M059J (cell line): ENCODE measurements around the gene PIK3AP1. TPM values are rescaled to one million over a fixed set of nuclear protein-coding genes. Genes with fewer than 3 reads are reported as not detected.
"Not testable (repeated sequence)": the region's sequence is repeated elsewhere in the genome, so short reads cannot be mapped to it uniquely, and the experiment has no call there.

Experiments used
- DNase-seq: peaks from one replicate; pipeline ENCODE4 v3.0.0-alpha.2; 2012; ENCODE audit warnings: low read depth
- total RNA-seq: library from RNA; depleted of rRNA; stranded (reverse); fragments of >200 nt; shearing (Covaris generic); gene quantifications from 2 replicates; pipeline ENCODE4 v1.2.3, GENCODE V29; 2014; rRNA removed

PIK3AP1 gene
- total RNA-seq, 1 experiment from 2014 or later: 4.5 TPM

DNA sequence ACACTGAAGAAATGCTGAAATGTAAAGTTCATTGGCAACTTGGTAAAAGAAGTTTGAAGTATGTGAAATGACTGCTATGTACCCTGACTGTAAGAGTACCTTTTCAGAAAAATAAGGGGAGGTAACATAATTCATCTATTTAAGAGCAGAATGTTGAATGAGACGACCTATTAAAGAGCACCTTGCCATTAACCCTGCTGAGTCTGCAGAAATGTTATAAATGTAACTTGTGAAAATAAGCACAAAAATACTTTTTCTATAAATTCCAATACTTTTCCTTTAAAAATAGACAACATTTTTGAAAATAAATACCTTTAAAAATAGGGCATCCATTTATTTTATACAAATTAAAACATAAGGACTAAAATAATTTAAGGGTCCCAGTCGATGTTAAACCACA lies 141.2 kb downstream of the PIK3AP1 start:
- DNase-seq: no peak

DNA sequence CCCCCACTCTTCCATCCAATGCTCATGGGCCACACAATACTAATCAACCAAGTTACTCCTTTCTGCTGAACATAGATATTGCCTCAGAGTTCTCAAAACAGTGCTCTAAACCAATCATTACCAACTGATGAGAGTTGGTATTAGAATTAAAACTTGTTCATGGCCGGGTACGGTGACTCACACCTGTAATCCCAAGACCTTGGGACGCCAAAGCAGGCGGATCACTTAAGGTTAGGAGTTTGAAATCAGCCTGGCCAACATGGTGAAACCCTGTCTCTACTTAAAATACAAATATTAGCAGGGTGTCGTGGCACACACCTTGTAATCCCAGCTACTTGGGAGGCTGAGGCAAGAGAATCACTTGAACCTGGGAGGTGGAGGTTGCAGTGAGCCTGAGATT lies 141.7 kb downstream of the PIK3AP1 start:
- peak; percentile 3 for DNase-seq

DNA sequence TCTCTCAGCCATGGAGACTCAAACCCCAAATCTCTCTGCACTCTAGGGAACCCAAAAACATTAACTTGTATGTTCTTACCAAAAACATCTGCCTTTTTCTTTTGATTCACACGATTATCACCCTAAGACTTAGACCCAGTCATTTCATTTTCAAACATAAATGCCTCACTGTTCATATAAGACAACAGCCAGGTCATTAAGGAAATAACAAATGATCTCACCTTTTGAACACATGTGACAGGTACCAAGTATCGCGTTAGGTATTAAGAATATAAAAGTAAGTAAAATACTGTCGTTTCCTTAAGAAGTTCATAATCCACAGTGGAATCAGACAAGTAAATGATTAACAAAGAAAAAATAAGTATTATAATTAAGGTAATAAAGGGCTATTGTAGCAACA lies 142.3 kb downstream of the PIK3AP1 start:
- DNase-seq: no peak

DNA sequence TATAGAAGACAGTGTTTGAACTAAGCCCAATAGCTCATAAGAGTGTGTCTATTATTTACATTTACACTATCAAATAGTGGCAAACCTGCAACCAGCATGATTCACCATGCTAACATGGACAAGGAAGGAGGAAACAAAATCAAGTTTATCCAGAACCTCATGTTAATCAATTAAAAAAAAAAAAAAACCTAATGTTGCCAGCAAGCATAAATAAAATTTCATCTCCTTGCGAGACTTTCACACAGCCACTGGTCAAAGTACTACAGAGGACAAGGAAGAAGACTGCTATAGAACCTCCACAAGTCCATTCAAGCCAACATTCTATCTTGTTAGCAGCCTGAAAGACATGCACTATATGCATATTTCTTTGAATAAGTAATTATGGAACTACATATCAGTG lies 143.2 kb downstream of the PIK3AP1 start:
- DNase-seq: no peak

DNA sequence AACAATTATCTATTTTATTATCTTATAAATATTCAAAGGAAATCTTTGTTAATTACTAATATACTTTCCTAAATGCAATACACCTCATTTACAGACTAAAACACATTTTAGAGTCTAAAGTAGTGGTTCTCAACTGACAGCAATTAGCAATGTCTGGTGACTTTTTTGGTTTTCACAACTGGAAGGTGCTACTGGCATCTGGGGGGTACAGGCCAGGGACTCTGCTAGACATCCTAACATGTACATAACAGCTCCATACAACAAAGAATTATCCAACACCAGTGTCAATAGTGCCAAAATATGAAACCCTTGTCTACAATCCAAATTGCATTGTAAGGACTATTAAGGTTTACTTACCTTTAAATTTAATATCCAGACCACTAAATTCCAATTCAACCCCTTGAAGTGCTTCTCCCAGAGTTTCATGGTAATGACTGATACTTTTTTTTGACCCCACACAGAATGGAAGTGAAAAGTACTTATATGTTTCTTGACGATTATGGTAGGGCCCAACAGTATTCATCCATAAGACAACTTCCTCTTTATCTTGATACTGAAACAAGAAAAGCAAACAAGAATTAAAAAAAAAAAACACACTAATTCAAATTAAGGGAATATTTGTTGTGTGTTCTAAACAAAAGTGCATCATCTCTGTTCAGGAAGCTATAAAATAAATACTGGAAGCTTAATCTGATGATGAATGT lies 143.9 kb downstream of the PIK3AP1 start:
- no peak for DNase-seq

DNA sequence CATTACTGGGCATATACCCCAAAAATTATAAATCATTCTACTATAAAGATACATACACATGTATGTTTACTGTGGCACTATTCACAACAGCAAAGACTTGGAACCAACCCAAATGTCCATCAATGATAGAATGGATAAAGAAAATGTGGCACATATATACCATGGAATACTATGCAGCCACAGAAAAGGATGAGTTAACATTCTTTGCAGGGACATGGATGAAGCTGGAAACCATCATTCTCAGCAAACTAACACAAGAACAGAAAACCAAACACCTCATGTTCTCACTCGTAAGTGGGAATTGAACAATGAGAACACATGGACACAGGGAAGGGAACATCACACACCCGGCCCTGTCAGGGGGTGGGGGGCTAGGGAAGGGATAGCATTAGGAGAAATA lies 145.8 kb downstream of the PIK3AP1 start:
- DNase-seq: not testable (repeated sequence)

DNA sequence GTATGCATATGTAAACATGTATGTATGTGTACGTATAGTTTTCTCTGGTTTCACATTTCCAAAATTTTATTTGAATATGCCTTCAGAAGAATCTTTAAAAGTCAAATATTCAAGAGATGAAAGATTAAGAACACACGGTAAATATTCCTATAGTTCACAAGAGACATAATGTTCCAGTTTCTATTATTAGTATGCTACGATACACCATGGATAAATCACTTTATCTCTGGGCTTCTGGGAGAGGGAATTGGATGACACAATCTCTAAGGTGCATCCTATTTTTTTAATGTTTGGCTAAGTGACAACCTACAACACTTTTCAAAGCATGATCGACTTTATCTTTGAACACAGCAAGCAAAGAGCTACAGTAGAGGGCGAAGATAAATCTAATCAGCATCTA lies 147.3 kb downstream of the PIK3AP1 start:
- DNase-seq: no peak

DNA sequence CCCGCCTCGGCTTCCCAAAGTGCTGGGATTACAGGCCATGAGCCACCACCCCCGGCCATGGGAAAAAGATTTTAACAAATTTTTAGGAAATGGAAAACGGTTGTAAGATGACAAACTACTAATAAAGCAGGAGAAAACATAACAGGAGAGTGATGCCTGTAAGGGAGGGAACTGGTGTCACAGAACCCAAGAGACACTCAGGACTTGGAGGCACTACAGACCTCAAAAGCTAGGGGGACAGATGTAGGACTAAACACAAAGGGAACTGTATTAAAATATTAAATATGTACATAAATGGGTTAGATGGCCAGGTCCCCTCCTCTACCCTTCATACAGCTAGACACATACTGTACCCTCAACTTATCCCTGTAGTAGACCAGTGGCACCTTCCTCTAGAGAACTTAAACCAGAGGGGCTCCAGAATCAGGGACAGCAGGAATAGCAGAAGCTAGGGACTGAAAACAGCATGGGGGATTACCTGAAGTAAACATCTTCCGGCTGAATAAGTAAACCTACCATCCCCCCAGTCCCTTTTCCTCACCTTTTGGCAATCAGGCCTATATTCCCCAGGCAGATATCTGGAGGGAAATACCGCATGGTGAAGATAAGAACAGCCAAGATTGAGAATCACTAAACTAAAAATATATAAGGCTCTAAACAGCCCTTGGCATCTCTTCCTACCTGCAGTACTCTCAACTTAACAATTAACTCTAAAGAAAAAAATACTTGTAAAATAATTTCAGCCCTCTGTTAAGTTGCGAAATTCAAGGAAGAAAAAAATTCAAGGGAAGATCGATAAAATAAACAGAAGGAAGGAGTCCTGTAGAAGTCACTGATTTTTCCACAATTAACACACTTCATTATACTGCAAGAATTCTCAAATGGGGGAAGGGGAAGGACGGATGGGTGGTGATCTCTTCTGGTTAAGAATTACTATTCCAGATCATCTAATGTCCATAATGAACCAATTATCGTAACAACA lies 149.0 kb downstream of the PIK3AP1 start:
- DNase-seq: no peak

DNA sequence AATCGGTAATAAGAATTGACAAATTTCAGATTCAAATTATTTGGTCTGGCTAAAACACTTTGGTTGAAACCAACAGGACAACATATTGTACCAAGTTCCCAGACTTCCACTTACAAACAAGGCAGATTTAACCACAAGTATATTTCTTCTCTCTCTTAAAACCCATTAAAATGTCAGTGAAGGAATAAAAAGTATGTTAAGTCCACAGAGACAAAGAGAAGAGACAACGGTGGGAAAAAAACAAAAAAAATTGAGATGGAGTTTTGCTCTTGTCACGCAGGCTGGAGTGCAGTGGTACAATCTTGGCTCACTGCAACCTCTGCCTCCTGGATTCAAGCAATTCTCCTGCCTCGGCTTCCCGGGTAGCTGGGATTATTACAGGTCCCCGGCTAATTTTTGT lies 149.8 kb downstream of the PIK3AP1 start:
- no peak for DNase-seq

DNA sequence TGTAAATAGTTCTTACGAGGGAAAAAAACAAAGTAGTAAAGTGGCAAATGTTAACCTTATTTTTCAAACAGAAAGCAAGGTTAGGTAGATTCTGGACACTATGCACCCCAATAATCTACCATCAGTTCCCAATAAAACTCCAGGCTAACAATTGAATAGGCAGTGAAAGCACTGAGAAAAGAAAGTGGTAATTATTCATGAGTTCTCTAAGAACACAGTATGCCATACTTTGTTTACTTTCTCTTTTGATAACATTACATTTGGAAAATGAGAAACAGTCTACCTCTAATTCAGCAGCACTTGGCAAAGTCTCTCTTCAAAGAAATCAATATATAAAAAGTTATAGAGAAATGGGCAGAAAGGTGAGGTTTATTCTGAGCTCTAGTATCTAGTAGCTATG lies 151.9 kb downstream of the PIK3AP1 start:
- no peak for DNase-seq

DNA sequence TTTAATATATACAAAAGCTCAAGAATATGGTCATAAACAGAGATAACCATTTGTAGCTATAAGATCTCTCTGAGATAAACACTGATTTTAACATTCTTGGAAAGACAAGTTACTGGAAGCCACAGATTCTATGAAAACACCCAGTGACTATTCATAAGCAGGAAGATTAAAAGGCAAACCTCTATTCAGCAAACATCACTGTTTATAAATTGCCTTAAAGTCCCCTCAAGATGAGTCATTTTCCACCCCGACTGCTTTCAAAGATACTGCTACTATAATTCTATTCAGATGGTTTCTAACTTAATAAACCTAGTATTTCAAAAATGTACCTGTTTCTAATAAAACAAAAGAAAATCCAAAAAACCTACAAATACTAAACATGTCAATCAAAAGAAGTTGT lies 154.5 kb downstream of the PIK3AP1 start:
- peak; percentile 71 for DNase-seq

DNA sequence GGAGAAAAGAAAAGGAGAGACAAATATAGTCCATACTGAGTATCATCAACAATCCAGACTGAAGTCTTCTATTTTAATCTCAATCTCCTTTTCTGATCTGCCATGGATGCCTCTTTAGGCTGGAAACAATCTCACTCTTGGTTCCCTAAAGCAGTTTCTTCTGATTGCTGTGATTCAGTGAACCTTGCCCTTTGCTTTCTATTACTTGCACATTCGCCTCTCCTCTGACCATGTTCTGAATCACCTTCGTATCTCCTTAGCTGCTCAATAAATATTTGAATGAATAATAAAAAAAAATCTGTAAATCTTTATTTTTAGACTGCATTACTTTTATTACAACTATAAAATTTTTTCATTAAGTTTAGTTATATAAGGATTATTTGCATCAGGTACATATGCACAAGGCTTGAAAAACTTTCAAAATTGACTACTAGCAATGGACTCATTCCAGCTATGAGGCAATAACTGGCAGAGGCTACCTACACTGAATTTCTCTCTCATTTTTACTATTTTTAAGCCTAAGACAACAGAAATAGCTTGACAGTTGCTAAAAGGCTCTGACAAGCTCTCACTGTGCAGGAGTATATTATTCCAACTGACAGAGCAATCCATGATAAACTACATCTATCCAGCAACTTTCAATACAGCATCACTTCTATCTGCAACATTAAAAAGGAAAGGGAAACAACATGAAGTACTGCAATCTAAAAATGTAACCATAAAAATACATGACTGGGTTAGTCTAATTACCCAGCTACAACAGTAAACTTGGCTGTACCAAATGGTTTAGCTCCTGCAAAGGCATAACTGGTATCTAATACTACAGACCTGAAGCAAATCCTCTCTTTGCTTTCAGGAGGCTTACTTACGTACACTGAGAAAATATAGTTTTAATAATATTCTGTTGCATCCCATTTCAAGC lies 159.1 kb downstream of the PIK3AP1 start:
- peak; percentile 4 for DNase-seq

DNA sequence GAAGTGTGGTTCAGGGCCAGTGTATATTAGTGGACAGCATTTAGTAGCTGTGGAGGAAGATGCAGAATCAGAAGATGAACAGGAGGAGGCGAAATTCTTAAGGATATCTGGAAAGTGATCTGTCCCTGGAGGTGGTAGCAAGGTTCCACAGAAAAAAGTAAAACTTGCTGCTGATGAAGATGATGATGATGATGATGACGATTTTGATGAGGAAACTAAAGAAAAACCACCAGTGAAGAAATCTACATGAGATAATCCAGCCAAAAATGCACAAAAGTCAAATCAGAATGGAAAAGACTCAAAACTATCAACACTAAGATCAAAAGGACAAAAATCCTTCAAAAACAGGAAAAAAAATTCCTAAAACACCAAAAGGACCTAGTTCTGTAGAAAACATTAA lies 159.8 kb downstream of the PIK3AP1 start:
- DNase-seq: no peak

DNA sequence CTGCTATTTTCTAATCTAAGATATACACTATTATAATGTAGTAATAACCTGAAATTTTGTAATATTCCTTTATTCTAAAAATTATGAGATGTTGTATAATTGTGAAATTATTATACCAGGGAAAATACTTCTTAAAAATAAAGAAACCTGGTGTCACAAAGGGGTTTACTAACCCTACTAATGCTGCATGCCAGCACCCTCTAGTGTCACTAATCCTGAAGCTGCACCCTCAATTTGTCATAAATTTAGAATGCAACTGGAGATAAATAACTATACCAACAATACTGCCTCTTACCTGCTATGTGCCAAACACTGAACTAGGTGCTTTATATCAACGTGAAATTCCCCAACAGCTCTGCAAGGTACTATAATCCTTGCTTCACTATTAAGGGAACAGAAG lies 164.3 kb downstream of the PIK3AP1 start:
- DNase-seq: peak; percentile 18

DNA sequence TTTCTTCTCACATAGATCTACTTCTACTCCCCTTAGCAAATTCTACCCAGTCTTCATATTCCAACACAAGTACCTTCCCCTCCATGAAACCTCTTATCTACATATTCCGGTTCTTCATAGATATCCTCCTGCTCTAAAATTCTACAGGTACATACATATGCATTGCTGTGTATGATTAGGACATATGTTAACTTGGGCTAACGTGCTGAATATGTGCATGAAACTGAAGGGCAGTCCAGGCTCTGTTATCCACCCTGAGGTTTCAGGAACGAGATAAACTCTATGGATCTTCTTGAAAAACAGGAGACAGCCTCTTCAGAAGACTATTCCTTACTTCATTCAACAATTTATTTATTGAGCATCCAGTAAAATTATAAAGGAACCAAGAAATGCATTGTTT lies 165.0 kb downstream of the PIK3AP1 start:
- DNase-seq: no peak

DNA sequence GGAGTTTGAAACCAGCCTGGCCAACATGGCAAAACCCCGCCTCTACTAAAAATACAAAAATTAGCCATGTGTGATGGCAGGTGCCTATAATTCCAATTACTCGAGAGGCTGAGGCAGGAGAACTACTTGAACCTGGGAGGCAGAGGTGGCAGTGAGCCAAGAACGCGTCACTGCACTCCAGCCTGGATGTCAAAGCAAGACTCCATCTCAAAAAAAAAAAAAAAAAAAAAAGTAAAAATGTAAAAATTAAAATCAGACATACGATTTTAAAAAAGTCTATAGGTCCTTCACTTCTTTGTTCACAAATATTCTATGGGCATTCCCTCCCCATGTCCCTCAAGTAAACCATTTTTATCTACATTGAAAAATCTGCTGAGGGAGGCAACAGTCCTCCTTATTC lies 171.7 kb downstream of the PIK3AP1 start:
- DNase-seq: no peak

DNA sequence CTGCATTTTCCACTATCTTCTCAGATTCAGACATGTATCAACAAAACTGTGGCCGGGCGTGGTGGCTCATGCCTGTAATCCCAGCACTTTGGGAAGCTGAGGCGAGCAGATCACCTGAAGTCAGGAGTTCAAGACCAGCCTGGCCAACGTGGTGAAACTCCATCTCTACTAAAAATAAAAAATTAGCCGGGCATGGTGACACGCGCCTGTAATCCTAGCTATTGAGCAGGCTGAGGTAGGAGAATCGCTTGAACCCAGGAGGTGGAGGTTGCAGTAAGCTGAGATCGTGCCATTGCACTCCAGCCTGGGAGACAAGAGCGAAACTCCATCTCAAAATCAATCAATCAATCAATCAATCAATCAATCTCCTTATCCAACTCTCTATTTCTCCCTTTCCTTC lies 174.8 kb downstream of the PIK3AP1 start:
- DNase-seq: not testable (repeated sequence)

Other genes with a start within 250 kb of the PIK3AP1 start
- gene TLL2, start 206.6 kb downstream of the PIK3AP1 start, total RNA-seq: 0.02 TPM in 1 of 2 replicates, not detected in the other
- gene TM9SF3, start 133.5 kb downstream of the PIK3AP1 start, total RNA-seq: 77.3 and 81.2 TPM in 2 replicates
- 7.2 and 15.8 TPM in 2 replicates for gene LCOR, start 111.8 kb upstream of the PIK3AP1 start, total RNA-seq